Mesendoderm (in vitro differentiated cells): Measurements from ENCODE around the gene ONECUT3.

Experiments
- DNase-seq: peaks from one replicate; pipeline ENCODE4 v3.0.0; 2013
- H2AK5ac ChIP-seq: 2 replicates; pipeline ENCODE4 v1.6.1; 2013; ENCODE audit warnings: low read length, inconsistent platforms
- H2BK120ac ChIP-seq: 2 replicates; pipeline ENCODE4 v1.6.1; 2013; ENCODE audit warnings: low read depth, mild to moderate bottlenecking, low read length, moderate library complexity, mixed read lengths
- H2BK15ac ChIP-seq: replicated peaks from 2 replicates; pipeline ENCODE4 v1.6.1; 2013; ENCODE audit warnings: low read depth, mild to moderate bottlenecking, moderate library complexity
- H2BK5ac ChIP-seq: 2 replicates; pipeline ENCODE4 v1.6.1; 2013; ENCODE audit warnings: low read length, inconsistent platforms
- H3K18ac ChIP-seq: 2 replicates; pipeline ENCODE4 v1.6.1; 2013; ENCODE audit warnings: mild to moderate bottlenecking, low read length, mixed read lengths
- H3K23ac ChIP-seq: one replicate; pipeline ENCODE4 v1.6.1; 2013; ENCODE audit warnings: low read length
- H3K27ac ChIP-seq: 2 replicates; pipeline ENCODE4 v1.5.1; 2013; ENCODE audit warnings: low read depth, mild to moderate bottlenecking, inconsistent platforms, low read length, moderate library complexity
- H3K27me3 ChIP-seq: 2 replicates; pipeline ENCODE4 v1.6.1; 2013; ENCODE audit warnings: low read length, control low read depth, mild to moderate bottlenecking, inconsistent platforms; ENCODE audit not compliant: insufficient read depth, poor library complexity
- H3K36me3 ChIP-seq: 2 replicates; pipeline ENCODE4 v1.6.1; 2013; ENCODE audit warnings: low read length, inconsistent platforms; ENCODE audit not compliant: control insufficient read depth, insufficient read depth
- H3K4ac ChIP-seq: one replicate; pipeline ENCODE4 v1.6.1; 2013; ENCODE audit warnings: low read depth, mild to moderate bottlenecking, low read length, moderate library complexity
- H3K4me1 ChIP-seq: 2 replicates; pipeline ENCODE4 v1.6.1; 2013; ENCODE audit warnings: low read depth, low read length, inconsistent platforms; ENCODE audit not compliant: control insufficient read depth
- H3K4me2 ChIP-seq: 2 replicates; pipeline ENCODE4 v1.6.1; 2013; ENCODE audit warnings: low read length
- H3K4me3 ChIP-seq: 2 replicates; pipeline ENCODE4 v1.5.1; 2013; ENCODE audit warnings: mild to moderate bottlenecking, low read length
- H3K56ac ChIP-seq: one replicate; pipeline ENCODE4 v1.6.1; 2013; ENCODE audit warnings: low read length
- H3K79me1 ChIP-seq: 2 replicates; pipeline ENCODE4 v1.6.1; 2013; ENCODE audit warnings: low read length, inconsistent platforms
- H3K79me2 ChIP-seq: 2 replicates; pipeline ENCODE4 v1.6.1; 2013; ENCODE audit warnings: mild to moderate bottlenecking, low read length; ENCODE audit not compliant: control insufficient read depth, insufficient read depth
- H3K9ac ChIP-seq: 2 replicates; pipeline ENCODE4 v1.6.1; 2013; ENCODE audit warnings: low read length, inconsistent platforms
- H4K5ac ChIP-seq: one replicate; pipeline ENCODE4 v1.6.1; 2013; ENCODE audit warnings: low read length
- H4K8ac ChIP-seq: one replicate; pipeline ENCODE4 v1.6.1; 2013; ENCODE audit warnings: low read depth, mild to moderate bottlenecking, control low read depth, low read length, moderate library complexity
- WGBS: extraction: QIAGEN DNeasy Blood & Tissue Kit; methylation state at CpG from one replicate; pipeline ENCODE4 v1.1.7; 2013; ENCODE audit warnings: low lambda C conversion rate, missing lambda C conversion rate; ENCODE audit not compliant: insufficient coverage; ENCODE audit errors: extremely low coverage; 5-methylcytosine and 5-hydroxymethylcytosine counted together

The ONECUT3 gene

DNA sequence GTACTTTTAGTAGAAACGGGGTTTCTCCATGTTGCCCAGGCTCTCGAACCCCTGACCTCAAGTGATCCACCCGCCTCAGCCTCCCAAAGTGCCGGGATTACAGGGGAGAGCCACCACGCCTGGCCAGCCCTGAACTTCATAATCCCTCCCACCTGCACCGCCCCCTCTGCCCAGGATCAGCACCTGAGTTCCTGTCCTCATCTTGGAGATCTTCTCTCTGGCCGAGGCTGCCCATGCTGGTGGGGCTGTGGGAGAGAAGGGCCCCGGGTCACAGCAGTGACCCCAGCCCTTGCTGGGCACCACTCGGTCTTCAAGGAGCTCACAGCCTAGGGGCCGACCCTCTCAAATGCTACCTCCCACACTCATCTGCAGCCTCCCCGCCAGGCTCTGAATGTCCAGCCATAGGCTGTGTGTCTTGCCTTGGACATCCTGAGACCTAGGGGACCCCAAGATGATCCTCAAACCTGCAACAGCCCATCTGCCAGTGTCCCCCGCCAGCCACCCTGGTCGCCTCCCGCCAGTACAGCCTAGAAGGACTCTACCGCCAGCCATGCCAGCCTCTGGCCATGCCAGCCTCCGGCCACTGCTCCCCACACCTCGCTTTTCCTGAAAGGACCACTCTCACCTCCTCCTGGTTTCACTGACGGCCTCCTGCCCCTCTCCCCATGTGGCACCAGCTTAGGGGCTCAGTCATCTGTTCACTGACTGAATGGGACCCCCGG is 57.3 kb downstream of the ONECUT3 start:
- no peaks in the 10 kb centered on the region for H3K79me1 ChIP-seq
- H3K56ac ChIP-seq: no peak overlapping the region
- no peak overlapping the region for H3K4me2 ChIP-seq
- no peak overlapping the region for H4K8ac ChIP-seq
- H3K4ac ChIP-seq: no peak overlapping the region
- no peak overlapping the region for H3K23ac ChIP-seq
- H3K27ac ChIP-seq: no peak overlapping the region
- H3K4me3 ChIP-seq: no peak overlapping the region
- no peaks in the 10 kb centered on the region for H3K4me1 ChIP-seq
- H3K36me3 ChIP-seq: no peaks in the 10 kb centered on the region
- H2AK5ac ChIP-seq: no peak overlapping the region
- H2BK5ac ChIP-seq: no peak overlapping the region
- no peak overlapping the region for H3K18ac ChIP-seq
- no peak overlapping the region for H3K9ac ChIP-seq
- H3K79me2 ChIP-seq: no peaks in the 10 kb centered on the region
- H2BK15ac ChIP-seq: no peak overlapping the region
- H4K5ac ChIP-seq: no peak overlapping the region
- H3K27me3 ChIP-seq: no peaks in the 10 kb centered on the region
- no peak for DNase-seq
- no peak overlapping the region for H2BK120ac ChIP-seq
- WGBS: no CpG with 5 or more reads among the region's 19 CpGs

DNA sequence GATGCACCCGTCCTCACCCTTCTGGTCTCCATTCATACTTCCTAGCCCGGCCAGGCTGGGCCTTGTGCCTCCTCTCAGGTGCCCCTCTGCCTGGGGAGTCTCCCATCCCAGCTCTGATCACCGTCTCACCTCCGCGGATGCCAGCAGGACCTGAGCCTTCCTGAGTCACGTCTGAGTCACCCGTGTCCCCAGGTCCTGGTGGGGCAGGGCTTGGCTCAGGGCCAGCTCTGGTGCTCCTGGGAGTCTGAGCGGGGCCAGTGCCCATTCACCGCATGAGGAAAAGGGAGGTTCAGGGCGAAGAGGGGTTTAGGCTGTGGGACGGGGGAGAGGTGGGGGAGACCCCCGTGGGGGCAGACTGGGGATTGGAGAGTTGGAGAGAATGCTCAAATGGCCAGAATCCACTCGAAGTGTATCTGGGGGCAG is 58.2 kb downstream of the ONECUT3 start:
- Histone ChIP-seq H3K79me1 (no peaks in the 10 kb centered on the region), H3K56ac (peak overlapping the region; percentile 60), H3K4me2 (no peak overlapping the region), H3K18ac (no peak overlapping the region), H3K9ac (no peak overlapping the region), H3K27ac (no peak overlapping the region), H3K36me3 (peaks cover 5% of the 10 kb centered on the region), H3K4me1 (no peaks in the 10 kb centered on the region), H4K8ac (no peak overlapping the region), H3K79me2 (no peaks in the 10 kb centered on the region), H2BK120ac (no peak overlapping the region), H4K5ac (no peak overlapping the region), H2BK5ac (no peak overlapping the region), H3K23ac (no peak overlapping the region), H3K4ac (no peak overlapping the region), H3K27me3 (no peaks in the 10 kb centered on the region), H2BK15ac (no peak overlapping the region), H2AK5ac (no peak overlapping the region), H3K4me3 (no peak overlapping the region)
- peak; percentile 41 for DNase-seq
- no CpG with 5 or more reads among the region's 13 CpGs for WGBS

DNA sequence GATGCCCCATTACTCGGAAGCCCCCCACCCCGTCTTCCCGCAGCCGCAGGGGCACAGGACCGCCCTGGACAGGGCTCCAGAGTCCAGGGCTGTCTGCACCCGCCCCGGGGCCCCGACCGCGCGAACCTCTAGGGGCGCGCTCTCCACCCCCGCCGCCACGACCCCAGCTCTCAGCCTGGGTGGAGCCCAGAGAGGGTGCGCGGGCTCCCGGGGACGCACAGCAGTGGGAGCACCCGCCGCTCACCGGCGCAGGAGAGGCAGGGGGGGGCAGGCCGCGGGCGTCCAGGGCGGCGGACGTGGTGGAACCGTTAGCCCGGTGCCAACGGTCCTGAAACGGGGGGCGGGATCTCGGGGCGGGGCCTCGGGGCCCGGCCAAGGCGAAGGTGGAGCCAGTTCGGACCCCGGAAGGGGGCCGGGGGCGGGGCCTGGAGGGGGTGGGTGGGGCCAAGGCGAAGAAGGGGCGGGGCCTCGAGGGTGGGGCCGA is 58.7 kb downstream of the ONECUT3 start, which contains the start of gene ATP8B3:
Gene ATP8B3, minus strand, starts transcription at position 335 of the 484 bp plus-strand sequence. CDS start 540 bp downstream, outside the sequence.
- DNase-seq: no peak
- H3K18ac ChIP-seq: no peak within 1 kb of the TSS
- H3K79me2 ChIP-seq: no peaks in the 10 kb centered on the region
- H3K4me3 ChIP-seq: no peak within 1 kb of the TSS
- no peak within 1 kb of the TSS for H4K8ac ChIP-seq
- no peaks in the 10 kb centered on the region for H3K79me1 ChIP-seq
- peak within 1 kb of the TSS; percentile 48 for H3K9ac ChIP-seq
- H3K4me1 ChIP-seq: no peaks in the 10 kb centered on the region
- no peak within 1 kb of the TSS for H2AK5ac ChIP-seq
- H3K56ac ChIP-seq: peak within 1 kb of the TSS; percentile 77
- H3K23ac ChIP-seq: no peak within 1 kb of the TSS
- WGBS: no CpG with 5 or more reads among the region's 48 CpGs
- no peak within 1 kb of the TSS for H3K27ac ChIP-seq
- no peak within 1 kb of the TSS for H3K4ac ChIP-seq
- H2BK15ac ChIP-seq: no peak within 1 kb of the TSS
- H3K4me2 ChIP-seq: peak within 1 kb of the TSS; percentile 87
- peaks cover 5% of the 10 kb centered on the region for H3K36me3 ChIP-seq
- H2BK120ac ChIP-seq: no peak within 1 kb of the TSS
- H2BK5ac ChIP-seq: no peak within 1 kb of the TSS
- H3K27me3 ChIP-seq: no peaks in the 10 kb centered on the region
- no peak within 1 kb of the TSS for H4K5ac ChIP-seq

DNA sequence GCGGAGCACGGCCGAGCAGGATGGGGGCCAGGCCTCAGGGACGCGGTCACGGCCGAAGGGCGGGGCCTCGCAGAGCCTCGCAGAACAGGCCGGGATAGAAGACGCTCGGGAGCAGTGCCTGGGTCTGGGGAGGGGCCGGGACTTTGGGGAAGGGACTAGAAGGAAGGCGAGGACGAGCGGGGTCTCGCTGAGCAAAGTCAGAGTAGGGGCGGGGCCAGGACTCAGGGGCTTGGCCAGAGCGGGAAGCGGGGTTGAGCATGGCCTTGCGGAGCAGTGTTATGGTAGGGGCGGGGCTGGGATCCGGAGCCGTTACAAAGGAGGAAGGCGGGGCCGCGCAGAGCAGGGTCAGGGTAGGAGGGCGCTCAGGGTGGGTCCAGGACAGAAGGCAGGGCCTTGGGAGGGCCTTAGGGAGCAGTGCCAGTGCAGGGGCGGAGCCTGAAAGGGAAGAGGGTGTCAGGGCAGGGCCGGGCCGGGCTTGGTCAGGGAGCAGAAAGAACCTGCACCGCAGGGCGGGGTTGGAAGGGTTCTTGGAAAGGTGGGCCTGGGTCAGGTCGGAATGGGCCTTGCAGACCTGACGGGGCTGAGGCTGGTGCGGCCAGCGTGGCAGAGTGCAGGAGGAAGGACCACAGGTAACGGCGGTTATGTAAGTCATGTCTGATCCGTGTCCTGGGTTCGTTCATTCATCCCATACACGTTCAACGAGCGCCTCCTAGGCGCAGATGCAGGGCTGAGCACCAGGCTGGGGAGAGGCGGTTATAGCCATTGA is 59.3 kb downstream of the ONECUT3 start:
- Histone ChIP-seq H2BK15ac (no peak overlapping the region), H3K4me1 (no peaks in the 10 kb centered on the region), H3K79me1 (no peaks in the 10 kb centered on the region), H4K5ac (no peak overlapping the region), H3K4me2 (peak overlapping the region; percentile 87), H2AK5ac (no peak overlapping the region), H3K56ac (peak overlapping the region; percentile 77), H3K36me3 (peaks cover 7% of the 10 kb centered on the region), H3K9ac (peak overlapping the region; percentile 48), H3K27me3 (no peaks in the 10 kb centered on the region), H3K18ac (no peak overlapping the region), H2BK120ac (no peak overlapping the region), H4K8ac (no peak overlapping the region), H3K79me2 (no peaks in the 10 kb centered on the region), H3K4me3 (no peak overlapping the region), H3K27ac (no peak overlapping the region), H3K23ac (no peak overlapping the region), H3K4ac (no peak overlapping the region), H2BK5ac (no peak overlapping the region)
- DNase-seq: peak; percentile 98
- WGBS: no CpG with 5 or more reads among the region's 47 CpGs

DNA sequence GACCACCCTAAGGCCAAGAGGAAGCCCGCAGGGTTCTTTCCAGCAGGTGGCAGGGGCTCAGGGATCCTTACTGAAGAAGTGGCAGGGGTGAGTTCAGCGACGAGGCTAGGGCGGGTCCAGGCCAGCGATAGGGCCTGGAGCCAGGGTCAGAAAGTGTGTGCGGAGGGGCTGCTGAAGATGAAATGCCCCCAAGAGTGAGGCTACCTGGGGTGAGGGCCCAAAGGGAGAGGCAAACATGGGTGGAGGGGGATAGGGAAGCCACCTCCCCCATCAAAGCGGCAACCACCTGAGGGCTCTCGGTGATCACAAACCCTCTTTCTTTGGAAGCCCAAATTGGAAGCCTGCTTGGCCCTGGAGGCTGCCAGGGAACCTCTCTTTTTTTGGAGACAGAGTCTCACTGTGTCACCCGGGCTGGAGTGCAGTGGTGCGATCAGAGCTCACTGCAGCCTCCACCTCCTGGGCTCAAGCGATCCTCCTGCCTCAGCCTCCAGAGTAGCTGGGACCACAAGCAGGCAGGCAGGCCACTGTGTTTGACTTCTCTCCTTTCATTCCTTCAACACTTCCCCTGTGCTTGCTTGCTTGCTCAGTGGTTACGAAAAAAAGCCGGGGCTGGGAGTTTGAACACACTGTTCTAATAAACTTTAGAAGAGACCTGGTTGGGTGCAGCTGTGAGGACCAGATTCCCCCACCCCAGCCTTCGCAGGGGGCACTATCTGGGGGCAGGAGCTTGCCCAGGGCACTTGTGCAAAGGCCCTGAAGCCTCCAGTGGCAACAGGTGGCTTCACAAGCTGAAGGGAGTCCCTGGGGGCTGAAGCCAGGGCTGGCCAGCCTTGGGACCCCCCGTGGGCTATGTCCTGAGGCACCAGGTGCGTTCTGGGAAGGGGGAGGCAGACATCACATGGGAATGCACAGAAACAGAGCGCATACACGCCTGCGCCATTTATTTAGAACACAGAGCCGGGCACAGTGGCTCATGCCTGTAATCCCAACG is 60.2 kb downstream of the ONECUT3 start:
- H3K4ac ChIP-seq: no peak overlapping the region
- peak overlapping the region; percentile 87 for H3K4me2 ChIP-seq
- H3K79me2 ChIP-seq: no peaks in the 10 kb centered on the region
- H2AK5ac ChIP-seq: no peak overlapping the region
- H3K4me3 ChIP-seq: no peak overlapping the region
- DNase-seq: no peak
- H2BK5ac ChIP-seq: no peak overlapping the region
- H3K27me3 ChIP-seq: no peaks in the 10 kb centered on the region
- H3K27ac ChIP-seq: no peak overlapping the region
- WGBS: no CpG with 5 or more reads among the region's 21 CpGs
- H3K79me1 ChIP-seq: no peaks in the 10 kb centered on the region
- peak overlapping the region; percentile 77 for H3K56ac ChIP-seq
- peak overlapping the region; percentile 48 for H3K9ac ChIP-seq
- H3K4me1 ChIP-seq: no peaks in the 10 kb centered on the region
- no peak overlapping the region for H2BK15ac ChIP-seq
- H3K18ac ChIP-seq: no peak overlapping the region
- no peak overlapping the region for H2BK120ac ChIP-seq
- H4K5ac ChIP-seq: no peak overlapping the region
- peak overlapping the region; percentile 85 for H3K23ac ChIP-seq
- H4K8ac ChIP-seq: no peak overlapping the region
- H3K36me3 ChIP-seq: peaks cover 7% of the 10 kb centered on the region
